ENCODE data around the gene RNF167.

DNA sequence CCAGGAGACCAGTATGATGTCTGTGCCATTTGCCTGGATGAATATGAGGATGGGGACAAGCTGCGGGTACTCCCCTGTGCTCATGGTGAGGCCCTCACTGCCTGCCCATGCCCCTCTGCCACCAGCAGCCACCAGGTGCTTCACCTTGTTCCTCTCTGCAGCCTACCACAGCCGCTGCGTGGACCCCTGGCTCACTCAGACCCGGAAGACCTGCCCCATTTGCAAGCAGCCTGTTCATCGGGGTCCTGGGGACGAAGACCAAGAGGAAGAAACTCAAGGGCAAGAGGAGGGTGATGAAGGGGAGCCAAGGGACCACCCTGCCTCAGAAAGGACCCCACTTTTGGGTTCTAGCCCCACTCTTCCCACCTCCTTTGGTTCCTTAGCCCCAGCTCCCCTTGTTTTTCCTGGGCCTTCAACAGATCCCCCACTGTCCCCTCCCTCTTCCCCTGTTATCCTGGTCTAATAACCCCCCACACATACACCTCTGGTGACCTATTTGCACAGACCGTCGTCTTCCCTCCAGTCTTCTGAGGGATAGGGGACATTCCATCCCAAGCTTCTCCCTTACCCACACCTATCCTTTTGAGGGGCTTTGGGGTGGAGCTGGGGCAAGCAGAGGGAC is 4.6 kb downstream of the RNF167 start:
- no peak for TF ChIP-seq EZH2 (IDR thresholded peaks at IDR 0.05; ENCODE audit: insufficient read depth, poor library complexity, severe bottlenecking)
- TF ChIP-seq EZH2phosphoT487 (IDR thresholded peaks at IDR 0.05; ENCODE audit: insufficient read depth, low read depth), result no peak
